DMS53 treated with DMSO at 0.1 percent for 48 hours (cell line): ENCODE results near the gene NEDD4L.

Source experiments
- DNase-seq: peaks from one replicate; lab custom pipeline; 2025; ENCODE audit not compliant: unreplicated experiment; lab: John Stamatoyannopoulos, UW

Gene NEDD4L

GRCh38 chr18:58177896-58178470 is 134.0 kb downstream of the NEDD4L start:
- DNase-seq, result no peak

- no peak for DNase-seq
Observed at GRCh38 chr18:58178511-58178910, 134.5 kb downstream of the NEDD4L start.

- DNase-seq, result no peak
Observed at GRCh38 chr18:58180172-58180571, 136.1 kb downstream of the NEDD4L start.

GRCh38 chr18:58180738-58181353 is 136.8 kb downstream of the NEDD4L start:
- peak; percentile 79 for DNase-seq

GRCh38 chr18:58181988-58182387 is 138.0 kb downstream of the NEDD4L start:
- DNase-seq, result no peak

- DNase-seq, result peak; percentile 97
Observed at GRCh38 chr18:58183226-58183625, 139.2 kb downstream of the NEDD4L start.

GRCh38 chr18:58186258-58186948 is 142.4 kb downstream of the NEDD4L start:
- peak; percentile 65 for DNase-seq

GRCh38 chr18:58187674-58188073 is 143.6 kb downstream of the NEDD4L start:
- no peak for DNase-seq

- no peak for DNase-seq
Observed at GRCh38 chr18:58188996-58189395, 145.0 kb downstream of the NEDD4L start.

- no peak for DNase-seq
Observed at GRCh38 chr18:58190842-58191530, 147.0 kb downstream of the NEDD4L start.

GRCh38 chr18:58191626-58192025 is 147.6 kb downstream of the NEDD4L start:
- DNase-seq, result no peak

- no peak for DNase-seq
Observed at GRCh38 chr18:58192519-58192918, 148.5 kb downstream of the NEDD4L start.

GRCh38 chr18:58194028-58194427 is 150.0 kb downstream of the NEDD4L start:
- no peak for DNase-seq

GRCh38 chr18:58195278-58195765 is 151.3 kb downstream of the NEDD4L start:
- peak; percentile 89 for DNase-seq

GRCh38 chr18:58196164-58196563 is 152.1 kb downstream of the NEDD4L start:
- no peak for DNase-seq

- DNase-seq, result no peak
Observed at GRCh38 chr18:58196881-58197872, 153.2 kb downstream of the NEDD4L start.

- no peak for DNase-seq
Observed at GRCh38 chr18:58201268-58201667, 157.2 kb downstream of the NEDD4L start.

GRCh38 chr18:58201733-58202730 is 158.0 kb downstream of the NEDD4L start:
- peak; percentile 99 for DNase-seq

GRCh38 chr18:58204776-58205442 is 160.9 kb downstream of the NEDD4L start:
- peak; percentile 84 for DNase-seq
